Esophagus squamous epithelium (tissue), 4 donors: ENCODE data around the gene MCRS1.

Source experiments
- CTCF ChIP-seq, 6 experiments: fragments of 450-650 bp in 4 of 6; fragments of 200-600 bp in 2 of 6; sonication (generic) in 2 of 6; IDR thresholded peaks; one replicate each; pipeline ENCODE4 v1.5.1; 2016 to 2019; ENCODE audit warnings: antibody characterized with exemption in 6 of 6, mild to moderate bottlenecking in 4 of 6, moderate library complexity in 4 of 6
- POLR2A ChIP-seq, 4 donors: fragments of 450-650 bp; IDR thresholded peaks; one replicate each; pipeline ENCODE4 v1.6.1; 2017; ENCODE audit warnings: antibody characterized with exemption in 4 of 4, mild to moderate bottlenecking in 4 of 4, moderate library complexity in 3 of 4

DNA sequence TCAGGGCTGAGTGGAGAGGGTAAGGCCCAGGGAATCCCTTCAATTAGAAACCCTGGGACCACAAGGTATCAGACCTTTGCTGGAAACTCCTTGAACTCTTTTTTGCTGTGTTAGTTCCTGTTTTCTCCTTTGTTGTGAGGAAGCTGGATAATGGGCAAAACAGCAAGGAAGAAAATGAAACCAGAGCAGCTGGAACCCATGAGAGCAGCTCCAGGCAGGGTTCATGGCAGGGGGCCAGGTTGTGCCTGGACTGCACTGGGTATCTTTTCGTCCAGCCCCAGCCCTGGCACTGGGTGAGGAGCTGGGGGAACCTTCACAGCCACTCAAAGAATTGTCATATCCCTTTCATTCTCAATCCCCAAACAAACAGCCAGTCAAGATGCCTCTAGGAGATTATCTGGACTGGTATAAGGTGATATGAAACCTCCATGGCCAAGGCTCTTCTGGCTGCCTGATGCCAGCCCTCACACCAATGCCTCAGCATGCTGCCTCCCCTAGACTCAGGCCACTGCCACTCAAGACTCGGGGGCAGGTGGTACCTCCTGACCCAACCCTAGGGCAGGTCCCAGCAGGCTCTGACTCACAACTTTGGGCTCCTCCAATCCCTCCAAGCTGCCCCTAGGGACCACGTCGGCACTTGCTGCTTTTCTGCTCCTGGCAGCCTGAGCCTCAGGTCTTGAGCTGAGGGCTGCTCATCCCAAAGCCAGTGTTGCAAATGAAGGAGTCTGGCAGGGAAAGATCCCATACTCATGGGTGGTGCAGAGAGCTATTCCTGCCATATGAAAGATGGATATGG is 21.0 kb upstream of the MCRS1 start:
- TF ChIP-seq CTCF (IDR thresholded peaks at IDR 0.05) (no peak), POLR2A (IDR thresholded peaks at IDR 0.05) (no peak)
